Activated T-cell treated with anti-CD3 and anti-CD28 coated beads, Interleukin-2, amount 50 U/mL, for 24 hours (primary cell): ENCODE results near the gene CRY2.
"Not testable (repeated sequence)": the region's sequence is repeated elsewhere in the genome, so short reads cannot be mapped to it uniquely, and the experiment has no call there.

Source experiments
- DNase-seq: peaks from one replicate; pipeline ENCODE4 v3.0.0-alpha.2; 2020
- H3K27ac Mint-ChIP-seq: 2 replicates; pipeline ENCODE4 v1.8.0; 2020; ENCODE audit warnings: mild to moderate bottlenecking, mixed read lengths
- H3K27me3 Mint-ChIP-seq: 2 replicates; pipeline ENCODE4 v1.8.0; 2020; ENCODE audit warnings: mixed read lengths
- H3K36me3 Mint-ChIP-seq: 2 replicates; pipeline ENCODE4 v1.8.0; 2020; ENCODE audit warnings: low read depth, mixed read lengths
- H3K4me1 Mint-ChIP-seq: 2 replicates; pipeline ENCODE4 v1.8.0; 2020; ENCODE audit warnings: low read depth, mixed read lengths
- H3K4me3 Mint-ChIP-seq: 2 replicates; pipeline ENCODE4 v1.8.0; 2020; ENCODE audit warnings: mild to moderate bottlenecking, moderate library complexity, mixed read lengths
- H3K9me3 Mint-ChIP-seq: 2 replicates; pipeline ENCODE4 v1.8.0; 2020; ENCODE audit warnings: mixed read lengths

CRY2 gene

GRCh38 chr11:45887587-45887986, 40.3 kb downstream of the CRY2 start:
- DNase-seq: no peak
- Mint-ChIP-seq H3K36me3 (no peaks in the 10 kb centered on the region), H3K27me3 (no peaks in the 10 kb centered on the region), H3K4me1 (peaks cover 9% of the 10 kb centered on the region), H3K9me3 (no peaks in the 10 kb centered on the region), H3K4me3 (no peak overlapping the region), H3K27ac (no peak overlapping the region)

- DNase-seq: no peak
- Mint-ChIP-seq H3K4me3 (no peak overlapping the region), H3K9me3 (no peaks in the 10 kb centered on the region), H3K4me1 (peaks cover 8% of the 10 kb centered on the region), H3K36me3 (no peaks in the 10 kb centered on the region), H3K27ac (no peak overlapping the region), H3K27me3 (peaks cover 9% of the 10 kb centered on the region)
These were observed 42.3 kb downstream of the CRY2 start for GRCh38 chr11:45889555-45889954.

GRCh38 chr11:45889966-45890365, 42.7 kb downstream of the CRY2 start:
- H3K36me3 Mint-ChIP-seq: no peaks in the 10 kb centered on the region
- H3K4me1 Mint-ChIP-seq: peaks cover 4% of the 10 kb centered on the region
- DNase-seq: no peak
- H3K27me3 Mint-ChIP-seq: peaks cover 13% of the 10 kb centered on the region
- H3K4me3 Mint-ChIP-seq: no peak overlapping the region
- H3K27ac Mint-ChIP-seq: no peak overlapping the region
- no peaks in the 10 kb centered on the region for H3K9me3 Mint-ChIP-seq

- no peaks in the 10 kb centered on the region for H3K36me3 Mint-ChIP-seq
- H3K27me3 Mint-ChIP-seq: peaks cover 21% of the 10 kb centered on the region
- no peak overlapping the region for H3K27ac Mint-ChIP-seq
- DNase-seq: no peak
- no peaks in the 10 kb centered on the region for H3K9me3 Mint-ChIP-seq
- H3K4me3 Mint-ChIP-seq: no peak overlapping the region
- H3K4me1 Mint-ChIP-seq: no peaks in the 10 kb centered on the region
These were observed 43.7 kb downstream of the CRY2 start for GRCh38 chr11:45890886-45891550.

GRCh38 chr11:45892856-45893255, 45.6 kb downstream of the CRY2 start:
- DNase-seq: no peak
- Mint-ChIP-seq H3K27ac (no peak overlapping the region), H3K27me3 (peaks cover 35% of the 10 kb centered on the region), H3K36me3 (no peaks in the 10 kb centered on the region), H3K4me1 (no peaks in the 10 kb centered on the region), H3K9me3 (no peaks in the 10 kb centered on the region), H3K4me3 (no peak overlapping the region)

GRCh38 chr11:45894555-45895247, 47.4 kb downstream of the CRY2 start:
- Mint-ChIP-seq H3K36me3 (no peaks in the 10 kb centered on the region), H3K4me3 (no peak overlapping the region), H3K4me1 (peaks cover 2% of the 10 kb centered on the region), H3K9me3 (no peaks in the 10 kb centered on the region), H3K27ac (no peak overlapping the region), H3K27me3 (peaks cover 47% of the 10 kb centered on the region)
- no peak for DNase-seq

GRCh38 chr11:45895553-45896259, 48.4 kb downstream of the CRY2 start:
- H3K36me3 Mint-ChIP-seq: no peaks in the 10 kb centered on the region
- H3K27me3 Mint-ChIP-seq: peaks cover 51% of the 10 kb centered on the region
- DNase-seq: no peak

GRCh38 chr11:45896422-45896984, 49.2 kb downstream of the CRY2 start:
- no peak overlapping the region for H3K4me3 Mint-ChIP-seq
- no peak for DNase-seq
- H3K4me1 Mint-ChIP-seq: peaks cover 6% of the 10 kb centered on the region
- H3K9me3 Mint-ChIP-seq: no peaks in the 10 kb centered on the region
- H3K27me3 Mint-ChIP-seq: peaks cover 57% of the 10 kb centered on the region
- no peak overlapping the region for H3K27ac Mint-ChIP-seq
- no peaks in the 10 kb centered on the region for H3K36me3 Mint-ChIP-seq

More at GRCh38 chr11:45895553-45896259, 48.4 kb downstream of the CRY2 start:
- Mint-ChIP-seq H3K4me1 (peaks cover 6% of the 10 kb centered on the region), H3K9me3 (no peaks in the 10 kb centered on the region), H3K27ac (no peak overlapping the region), H3K4me3 (no peak overlapping the region)

GRCh38 chr11:45897556-45897955, 50.3 kb downstream of the CRY2 start:
- Mint-ChIP-seq H3K36me3 (no peaks in the 10 kb centered on the region), H3K4me3 (no peak overlapping the region), H3K4me1 (peaks cover 6% of the 10 kb centered on the region), H3K27me3 (peaks cover 57% of the 10 kb centered on the region), H3K27ac (no peak overlapping the region), H3K9me3 (no peaks in the 10 kb centered on the region)
- DNase-seq: no peak

GRCh38 chr11:45899086-45899447, 51.8 kb downstream of the CRY2 start:
- H3K4me1 Mint-ChIP-seq: peaks cover 6% of the 10 kb centered on the region
- no peak overlapping the region for H3K27ac Mint-ChIP-seq
- H3K9me3 Mint-ChIP-seq: no peaks in the 10 kb centered on the region
- no peaks in the 10 kb centered on the region for H3K36me3 Mint-ChIP-seq
- peaks cover 52% of the 10 kb centered on the region for H3K27me3 Mint-ChIP-seq
- no peak for DNase-seq
- H3K4me3 Mint-ChIP-seq: peak overlapping the region; percentile 61

GRCh38 chr11:45899448-45900174, 52.3 kb downstream of the CRY2 start:
- H3K9me3 Mint-ChIP-seq: no peaks in the 10 kb centered on the region
- peaks cover 6% of the 10 kb centered on the region for H3K4me1 Mint-ChIP-seq
- DNase-seq: peak; percentile 78
- H3K27me3 Mint-ChIP-seq: peaks cover 47% of the 10 kb centered on the region
- H3K36me3 Mint-ChIP-seq: no peaks in the 10 kb centered on the region
- peak overlapping the region; percentile 61 for H3K4me3 Mint-ChIP-seq
- H3K27ac Mint-ChIP-seq: no peak overlapping the region

- Mint-ChIP-seq H3K27me3 (peaks cover 41% of the 10 kb centered on the region), H3K4me3 (peak overlapping the region; percentile 62)
- H3K9me3 Mint-ChIP-seq, H3K27ac Mint-ChIP-seq, H3K36me3 Mint-ChIP-seq, H3K4me1 Mint-ChIP-seq, DNase-seq: not testable (repeated sequence)
These were observed 53.0 kb downstream of the CRY2 start for GRCh38 chr11:45900175-45900800.

GRCh38 chr11:45900916-45901617, 53.8 kb downstream of the CRY2 start:
- no peaks in the 10 kb centered on the region for H3K9me3 Mint-ChIP-seq
- H3K36me3 Mint-ChIP-seq: no peaks in the 10 kb centered on the region
- peaks cover 35% of the 10 kb centered on the region for H3K27me3 Mint-ChIP-seq
- H3K4me1 Mint-ChIP-seq: peaks cover 6% of the 10 kb centered on the region
- peak overlapping the region; percentile 62 for H3K4me3 Mint-ChIP-seq
- H3K27ac Mint-ChIP-seq: no peak overlapping the region
- DNase-seq: no peak
